NB4 (cell line): ENCODE measurements around the gene DRD3.

Experiments
- DNase-seq: peaks from one replicate; pipeline ENCODE4 v3.0.0; 2010; ENCODE audit warnings: low read depth
- H3K4me3 ChIP-seq: one replicate; pipeline ENCODE4 v1.5.1; 2011; ENCODE audit warnings: mild to moderate bottlenecking, low read depth, low read length, moderate library complexity
- CTCF ChIP-seq: IDR thresholded peaks from one replicate; pipeline ENCODE4 v1.5.1; 2012; ENCODE audit warnings: low read depth, low read length
- MAX ChIP-seq: IDR thresholded peaks from 2 replicates; pipeline ENCODE4 v1.6.1; 2011; ENCODE audit warnings: low read depth, low read length
- MYC ChIP-seq: IDR thresholded peaks from 2 replicates; pipeline ENCODE4 v1.6.1; 2011; ENCODE audit warnings: low read depth, low read length
- POLR2A ChIP-seq: IDR thresholded peaks from 2 replicates; pipeline ENCODE4 v1.6.1; 2011; ENCODE audit warnings: mild to moderate bottlenecking; ENCODE audit not compliant: insufficient read length; ENCODE audit errors: extremely low read depth

DRD3 gene

GRCh38 chr3:114114719-114115118 lies 64.1 kb downstream of the DRD3 start:
- no peak for TF ChIP-seq CTCF
- TF ChIP-seq MAX, result no peak
- TF ChIP-seq MYC, result no peak
- TF ChIP-seq POLR2A, result no peak
- H3K4me3 ChIP-seq, result no peak overlapping the region
- DNase-seq, result no peak

GRCh38 chr3:114112696-114113095 lies 66.2 kb downstream of the DRD3 start:
- TF ChIP-seq POLR2A (no peak), CTCF (no peak), MAX (no peak), MYC (no peak)
- no peak overlapping the region for H3K4me3 ChIP-seq
- DNase-seq, result no peak

GRCh38 chr3:114111060-114111770 lies 67.6 kb downstream of the DRD3 start:
- peak overlapping the region; percentile 37 for H3K4me3 ChIP-seq
- peak; percentile 39 for TF ChIP-seq MAX
- TF ChIP-seq POLR2A, result no peak
- TF ChIP-seq CTCF, result no peak
- peak; percentile 32; the same call in 1 of the 2 replicates for TF ChIP-seq MYC
- peak; percentile 80 for DNase-seq

- no peak overlapping the region for H3K4me3 ChIP-seq
- DNase-seq, result peak; percentile 23
- no peak for TF ChIP-seq MAX
These were observed 68.4 kb downstream of the DRD3 start for GRCh38 chr3:114110439-114110838.

- no peak overlapping the region for H3K4me3 ChIP-seq
- peak; percentile 22 for DNase-seq
- TF ChIP-seq MYC (no peak), CTCF (no peak), POLR2A (no peak), MAX (no peak)
These were observed 70.7 kb downstream of the DRD3 start for GRCh38 chr3:114108137-114108536.

- no peak for DNase-seq
- no peak for TF ChIP-seq CTCF
- no peak for TF ChIP-seq POLR2A
- TF ChIP-seq MAX, result no peak
- no peak for TF ChIP-seq MYC
- no peak overlapping the region for H3K4me3 ChIP-seq
These were observed 74.4 kb downstream of the DRD3 start for GRCh38 chr3:114104414-114104813.
